Right kidney (tissue), 1 donor: Measurements from ENCODE around the gene PGP.

ENCODE experiments used
- DNase-seq: peaks from one replicate; pipeline ENCODE4 v3.0.0-alpha.2; 2016

The PGP gene

DNA sequence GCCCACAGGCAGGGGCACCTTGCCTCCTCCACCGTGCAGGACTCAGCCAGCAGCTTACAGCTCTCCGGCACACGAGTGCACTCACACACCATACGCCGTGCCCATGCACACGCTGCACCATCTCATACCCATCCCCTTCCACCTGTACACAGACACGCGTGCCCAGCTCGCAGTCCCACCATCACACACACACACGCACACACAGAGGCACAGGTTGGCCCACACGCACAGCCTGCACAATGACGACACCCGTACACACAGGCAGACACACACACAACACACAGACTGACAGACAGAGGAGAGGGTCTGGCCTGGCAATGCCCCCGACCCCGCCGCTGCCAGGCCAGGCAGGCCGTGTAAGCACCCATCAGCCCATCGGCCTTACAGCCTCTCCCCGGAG is 30.3 kb downstream of the PGP start:
- no peak for DNase-seq

- no peak for DNase-seq
Measured at GRCh38 chr16:2183671-2184070, 31.0 kb downstream of the PGP start.

DNA sequence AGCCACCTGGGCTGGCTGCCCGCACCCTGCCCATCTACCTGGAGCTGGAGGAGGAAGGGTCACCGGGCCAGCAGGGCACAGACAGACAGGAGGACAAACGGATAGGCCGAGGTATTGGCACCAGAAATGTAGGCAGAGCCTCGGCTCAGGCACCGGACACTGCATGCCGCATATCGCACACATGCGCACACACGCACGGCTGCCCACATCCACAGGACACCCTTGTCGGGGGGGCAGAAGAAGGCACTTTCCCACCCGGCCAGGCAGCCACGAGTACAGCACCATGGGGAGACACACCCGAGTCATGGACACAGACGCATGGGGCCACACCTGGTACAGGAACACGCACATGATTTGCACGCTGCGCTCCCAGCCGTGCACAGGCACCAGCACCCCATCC is 32.7 kb downstream of the PGP start:
- DNase-seq = no peak

DNA sequence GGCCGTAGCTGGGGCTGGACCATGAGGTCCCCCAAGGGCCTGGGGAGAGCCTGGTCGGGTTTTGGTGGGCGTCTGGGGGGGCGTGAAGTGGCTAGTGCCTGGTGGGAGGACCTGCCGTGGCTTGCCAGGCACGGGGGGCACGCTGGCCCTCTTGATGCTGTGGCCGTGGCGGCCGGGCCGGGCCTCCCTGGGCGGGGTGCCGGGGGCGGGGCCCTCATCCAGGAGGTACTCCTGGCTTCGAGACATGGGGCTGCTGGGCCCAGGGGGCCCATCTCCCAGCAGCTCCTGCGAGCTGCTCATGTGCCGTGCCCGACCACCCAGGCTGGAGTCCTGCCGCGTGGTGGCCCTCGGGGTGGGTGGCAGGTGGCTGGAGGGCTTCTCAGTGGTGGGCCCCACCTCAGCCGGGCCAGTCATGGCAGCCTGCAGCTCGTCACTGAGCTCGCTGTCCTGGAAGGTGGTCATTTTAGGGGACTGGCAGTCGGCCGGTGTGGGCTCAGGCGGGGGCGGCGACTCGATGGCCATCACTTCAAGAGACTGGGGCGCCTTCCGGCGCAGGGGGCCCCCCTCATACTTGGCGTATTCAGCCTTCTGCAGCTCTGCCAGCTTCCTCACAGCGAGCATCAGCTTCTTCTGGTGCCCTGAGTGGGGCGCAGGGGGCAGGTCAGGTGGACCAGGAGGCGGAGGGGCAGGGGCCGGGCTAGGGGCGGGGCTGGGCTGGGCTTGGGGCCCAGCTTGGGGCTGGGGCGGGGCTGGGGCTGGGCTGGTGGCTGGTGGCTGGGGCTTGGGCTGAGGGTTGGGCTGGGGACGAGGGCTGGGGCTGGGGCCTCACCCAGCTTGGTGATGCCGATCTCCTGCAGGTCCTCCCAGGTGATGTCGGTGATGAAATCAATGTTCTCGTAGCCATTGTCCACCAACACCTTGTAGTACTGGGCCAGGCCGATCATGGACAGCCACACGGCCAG is 33.4 kb downstream of the PGP start:
- DNase-seq = no peak

DNA sequence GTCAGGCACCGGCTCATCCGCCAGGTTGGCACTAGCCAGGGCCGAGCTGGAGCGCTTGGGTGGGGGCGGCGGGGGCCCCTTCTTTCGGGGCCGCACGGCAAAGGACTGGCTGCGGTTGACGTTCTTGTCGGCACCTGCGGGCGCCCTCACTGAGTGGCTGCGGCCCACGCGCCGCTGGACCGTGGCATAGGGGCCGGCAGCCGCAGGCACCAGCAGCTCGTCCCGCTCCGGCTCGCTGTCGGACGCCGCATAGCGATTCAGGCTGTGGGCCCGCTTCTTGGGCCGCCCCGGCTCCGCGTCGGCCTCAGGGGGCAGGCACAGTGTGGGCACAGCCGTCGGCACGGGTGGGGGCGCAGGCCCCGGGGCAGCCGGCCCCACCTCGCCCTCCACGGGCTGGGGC is 34.2 kb downstream of the PGP start:
- no peak for DNase-seq

DNA sequence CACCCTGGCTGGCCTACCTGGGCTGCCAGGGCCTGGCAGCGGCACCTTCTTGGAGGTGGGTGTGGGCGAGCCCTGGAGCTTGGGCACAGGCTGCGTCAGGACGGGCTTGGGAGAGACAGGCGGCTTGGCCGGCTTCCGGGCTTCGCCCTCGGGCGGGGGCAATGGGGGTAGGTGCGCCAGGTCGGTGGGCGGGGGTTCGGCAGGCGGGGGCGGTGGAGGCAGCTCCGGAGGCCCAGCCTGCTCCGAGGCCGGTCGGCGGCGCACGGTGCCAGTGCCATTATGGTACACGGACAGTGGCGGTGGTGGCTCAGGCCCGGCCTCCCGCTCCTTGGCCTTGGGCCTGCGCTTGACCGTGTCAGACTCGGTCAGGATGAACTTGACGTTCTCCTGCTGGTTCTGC is 35.1 kb downstream of the PGP start:
- DNase-seq = no peak

- no peak for DNase-seq
Measured at GRCh38 chr16:2179107-2179501, 35.5 kb downstream of the PGP start.

- DNase-seq = no peak
Measured at GRCh38 chr16:2178321-2179106, 36.1 kb downstream of the PGP start.

DNA sequence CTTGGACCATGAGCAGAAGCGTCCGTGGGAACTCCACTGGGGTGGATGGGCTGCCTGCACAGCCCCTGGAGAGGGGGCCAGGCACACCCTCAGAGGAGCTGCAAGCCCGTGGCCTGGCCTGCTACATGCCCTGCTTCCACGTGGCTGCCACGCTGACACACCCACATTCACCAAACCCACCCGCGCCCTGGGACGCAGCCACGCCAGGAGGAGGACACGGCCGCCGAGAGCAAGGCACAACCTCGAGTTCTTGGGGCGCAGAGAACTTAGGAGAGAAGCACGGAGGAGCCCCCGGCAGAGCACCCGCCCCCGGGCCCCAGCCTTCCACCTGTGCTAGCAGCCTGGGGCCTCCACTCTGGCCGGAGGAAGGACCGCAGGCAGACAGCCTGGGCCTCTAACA is 37.1 kb downstream of the PGP start:
- DNase-seq = no peak

DNA sequence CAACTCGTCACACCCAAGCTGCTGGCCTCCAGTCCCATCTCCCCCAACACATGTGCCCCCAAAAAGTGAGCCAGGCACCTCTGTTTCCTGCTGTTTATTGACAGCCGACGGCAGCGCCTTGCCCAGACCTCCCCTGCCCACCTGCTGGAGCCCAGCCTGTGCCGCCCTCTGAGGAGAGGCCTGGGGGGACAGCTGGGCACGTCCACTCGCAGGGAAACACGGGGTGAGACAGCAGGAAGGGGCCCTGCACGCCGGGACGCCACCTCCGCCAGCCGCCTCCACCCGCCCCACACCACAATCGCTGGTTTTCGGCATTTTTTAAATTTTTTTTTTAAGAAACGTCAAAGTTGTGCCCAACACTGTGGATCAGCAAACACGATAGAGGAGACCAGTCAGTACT is 37.5 kb downstream of the PGP start:
- DNase-seq = no peak

- no peak for DNase-seq
Measured at GRCh38 chr16:2176047-2176446, 38.6 kb downstream of the PGP start.

DNA sequence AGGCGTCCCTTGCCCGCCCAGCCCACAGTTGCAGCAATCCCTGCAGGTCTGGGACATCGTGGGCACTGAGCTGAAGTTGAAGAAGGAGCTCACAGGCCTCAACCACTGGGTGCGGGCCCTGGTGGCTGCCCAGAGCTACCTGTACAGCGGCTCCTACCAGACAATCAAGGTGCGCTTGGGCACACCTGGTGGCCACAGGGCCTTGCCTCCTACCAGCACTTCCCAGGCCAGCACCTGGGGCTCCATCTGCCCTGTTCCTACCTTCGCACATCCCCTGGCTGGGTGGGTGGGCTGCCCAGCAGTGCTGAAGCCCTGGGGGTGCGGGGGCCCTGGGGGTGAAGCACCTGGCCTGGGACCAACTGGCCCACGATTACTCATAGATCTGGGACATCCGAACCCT is 39.2 kb downstream of the PGP start:
- DNase-seq = no peak

DNA sequence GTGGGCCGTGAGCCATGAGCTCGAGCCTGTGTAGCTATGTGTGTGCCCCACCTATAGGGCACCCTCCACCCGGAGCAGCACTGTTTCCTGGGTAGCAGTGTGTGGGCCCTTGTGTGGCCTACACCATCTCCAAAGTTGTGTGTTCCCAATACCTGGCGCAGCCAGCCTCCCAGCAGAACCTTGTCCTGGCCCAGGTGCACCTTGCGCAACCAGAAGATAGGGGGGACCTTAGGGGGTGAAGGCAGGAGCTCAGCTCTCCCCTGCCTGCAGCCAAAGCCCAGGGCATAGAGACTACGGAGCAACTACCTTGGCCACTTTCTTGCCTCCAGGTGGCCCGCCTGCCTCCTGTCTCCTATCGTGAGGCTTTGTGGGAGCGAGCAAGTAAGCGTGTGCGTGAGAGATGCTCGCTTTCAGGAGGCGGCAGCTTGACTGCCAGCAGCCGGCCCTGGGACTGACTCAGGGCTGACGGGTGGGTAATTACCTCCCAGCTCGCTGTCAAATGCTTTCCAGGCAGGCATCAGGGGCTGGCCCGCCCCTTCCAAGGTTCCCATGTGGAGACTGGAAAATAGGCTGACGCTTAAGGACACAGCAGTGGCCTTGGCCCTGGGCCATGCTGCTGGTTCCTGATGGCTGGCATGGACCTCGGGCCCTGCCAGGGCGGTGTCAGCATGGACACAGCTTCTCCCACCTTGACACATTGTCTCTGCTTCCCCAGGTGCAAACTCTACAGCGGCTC is 40.1 kb downstream of the PGP start:
- no peak for DNase-seq

GRCh38 chr16:2173916-2174315 is 40.7 kb downstream of the PGP start:
- DNase-seq = no peak

DNA sequence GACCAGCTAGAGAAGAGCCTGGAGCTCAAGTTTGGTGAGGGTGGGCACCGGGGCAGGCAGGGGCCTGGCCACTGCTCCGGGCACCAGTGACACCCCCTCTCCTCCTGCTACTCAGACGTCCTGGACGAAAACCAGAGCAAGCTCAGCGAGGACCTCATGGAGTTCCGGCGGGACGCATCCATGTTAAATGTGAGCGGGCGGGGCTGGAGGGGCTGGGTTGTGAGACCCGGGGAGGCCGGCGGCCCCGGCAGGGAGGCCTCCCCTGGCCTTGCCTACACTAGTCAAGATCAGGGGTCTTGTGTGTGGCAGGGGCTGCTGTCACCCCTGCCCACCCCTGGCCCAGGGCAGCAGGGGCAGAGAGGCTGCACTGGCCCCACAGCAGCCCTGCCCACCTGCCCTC is 41.3 kb downstream of the PGP start:
- no peak for DNase-seq

DNA sequence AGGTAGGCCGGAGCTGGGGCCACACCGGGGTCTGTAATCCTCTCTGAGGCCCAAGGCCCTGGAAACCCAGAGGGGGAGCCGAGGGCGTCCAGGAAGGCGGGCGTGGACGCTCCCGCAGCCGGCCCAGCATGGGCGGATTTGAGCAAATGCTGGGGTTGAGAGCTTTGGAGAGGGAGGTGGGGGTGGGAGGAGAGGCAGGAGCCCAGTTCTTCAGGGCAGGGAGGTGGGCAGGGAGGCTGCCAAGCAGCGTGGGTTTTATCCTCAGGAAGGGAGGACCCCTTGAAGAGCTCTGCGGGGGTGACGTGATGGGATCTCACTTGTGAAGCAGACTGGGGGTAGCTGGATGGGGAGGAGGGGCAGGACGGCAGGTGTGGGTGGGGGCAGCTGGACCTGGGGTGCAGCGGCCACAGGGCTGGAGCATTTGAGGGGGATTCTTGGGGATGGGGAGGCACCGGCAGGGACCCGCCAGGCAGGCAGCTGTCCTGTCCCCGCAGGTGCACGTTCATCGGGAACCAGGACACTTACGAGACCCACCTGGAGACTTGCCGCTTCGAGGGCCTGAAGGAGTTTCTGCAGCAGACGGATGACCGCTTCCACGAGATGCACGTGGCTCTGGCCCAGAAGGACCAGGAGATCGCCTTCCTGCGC is 41.8 kb downstream of the PGP start:
- DNase-seq = no peak

GRCh38 chr16:2171601-2172178 is 43.0 kb downstream of the PGP start:
- DNase-seq = no peak

DNA sequence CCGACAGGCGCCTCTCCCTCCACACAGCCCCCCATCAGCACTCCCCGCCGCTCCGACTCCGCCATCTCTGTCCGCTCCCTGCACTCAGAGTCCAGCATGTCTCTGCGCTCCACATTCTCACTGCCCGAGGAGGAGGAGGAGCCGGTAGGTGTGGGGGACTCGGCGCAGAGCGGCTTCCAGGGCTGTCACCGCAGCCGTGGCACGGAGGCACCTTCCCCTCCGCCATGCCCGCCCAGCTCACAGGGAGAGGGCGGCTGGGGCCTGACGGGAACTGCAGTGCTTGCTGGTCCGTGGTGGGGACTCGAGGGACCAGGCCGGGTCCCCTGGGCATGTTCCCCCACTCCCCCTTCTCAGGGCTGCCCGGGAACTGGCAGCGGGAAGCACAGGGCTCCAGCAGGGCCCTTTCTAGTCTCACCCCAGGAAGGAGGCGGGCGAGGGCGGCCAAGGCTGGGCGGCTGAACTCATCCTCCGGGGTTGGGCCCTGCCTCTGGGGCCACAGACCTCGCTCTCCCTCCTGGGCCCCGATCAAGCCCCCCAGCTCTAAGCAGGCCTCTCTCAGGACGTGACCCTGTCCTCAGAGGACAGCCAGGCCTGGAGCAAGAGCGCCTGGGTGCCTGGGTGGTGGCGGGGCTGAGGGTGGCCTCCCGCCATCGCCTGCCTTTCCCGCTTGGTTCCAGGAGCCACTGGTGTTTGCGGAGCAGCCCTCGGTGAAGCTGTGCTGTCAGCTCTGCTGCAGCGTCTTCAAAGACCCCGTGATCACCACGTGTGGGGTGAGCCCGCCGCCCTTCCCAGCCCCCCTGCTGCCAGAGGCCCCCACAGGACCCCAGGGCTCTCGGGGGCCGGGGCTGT is 43.8 kb downstream of the PGP start:
- DNase-seq = no peak

GRCh38 chr16:2170080-2170479 is 44.6 kb downstream of the PGP start:
- DNase-seq = no peak

- DNase-seq = no peak
Measured at GRCh38 chr16:2167068-2167638, 47.5 kb downstream of the PGP start.
